NCI-H1436 (cell line): ENCODE results near the gene MYBBP1A.
A peak's percentile ranks its signal among the peaks of the same experiment; 100 is the strongest.

Experiments used
- DNase-seq: peaks from one replicate; lab custom pipeline; 2025; lab: John Stamatoyannopoulos, UW

Gene MYBBP1A

GRCh38 chr17:4536742-4537411, 18.3 kb downstream of the MYBBP1A start:
- DNase-seq = no peak

- no peak for DNase-seq
Measured at GRCh38 chr17:4536259-4536741, 18.9 kb downstream of the MYBBP1A start.

GRCh38 chr17:4535667-4536258, 19.4 kb downstream of the MYBBP1A start:
- DNase-seq = no peak

GRCh38 chr17:4534928-4535666, 20.1 kb downstream of the MYBBP1A start:
- DNase-seq = no peak

- no peak for DNase-seq
Measured at GRCh38 chr17:4534515-4534914, 20.7 kb downstream of the MYBBP1A start.

GRCh38 chr17:4533523-4534504, 21.4 kb downstream of the MYBBP1A start:
- peak; percentile 14 for DNase-seq

- DNase-seq = no peak
Measured at GRCh38 chr17:4532860-4533522, 22.2 kb downstream of the MYBBP1A start.

- DNase-seq = no peak
Measured at GRCh38 chr17:4531988-4532736, 23.0 kb downstream of the MYBBP1A start.

GRCh38 chr17:4530799-4531730, 24.1 kb downstream of the MYBBP1A start:
- no peak for DNase-seq

GRCh38 chr17:4529533-4530152, 25.5 kb downstream of the MYBBP1A start:
- no peak for DNase-seq

- no peak for DNase-seq
Measured at GRCh38 chr17:4527566-4528125, 27.5 kb downstream of the MYBBP1A start.

GRCh38 chr17:4527134-4527533, 28.1 kb downstream of the MYBBP1A start:
- no peak for DNase-seq

- DNase-seq = no peak
Measured at GRCh38 chr17:4525691-4526397, 29.3 kb downstream of the MYBBP1A start.

GRCh38 chr17:4523946-4524345, 31.2 kb downstream of the MYBBP1A start:
- no peak for DNase-seq

- DNase-seq = no peak
Measured at GRCh38 chr17:4522661-4523060, 32.5 kb downstream of the MYBBP1A start.

- DNase-seq = no peak
Measured at GRCh38 chr17:4520894-4521600, 34.1 kb downstream of the MYBBP1A start.
